Measurements from ENCODE around the gene TTLL1. TPM values are rescaled to one million over a fixed set of nuclear protein-coding genes. Genes with fewer than 3 reads are reported as not detected.
A peak's percentile ranks its signal among the peaks of the same experiment; 100 is the strongest.

Gene TTLL1
- total and polyA plus RNA-seq, 2 donors (not counting 1 experiment from before 2014, with no cell fraction given) = 15.7 to 15.8 TPM

GRCh38 chr22:43057641-43058040 lies 31.6 kb downstream of the TTLL1 start:
- H3K4me2 ChIP-seq (ENCODE audit: extremely low read depth, insufficient read depth, low read length) = no peak overlapping the region
- no peak overlapping the region for H2AFZ ChIP-seq (ENCODE audit: low read length)
- no peaks in the 10 kb centered on the region for H3K79me2 ChIP-seq (ENCODE audit: control insufficient read depth, insufficient read depth, low read length)
- TF ChIP-seq CTCF (conservative IDR thresholded peaks at IDR 0.05 in 1 of 2, IDR thresholded peaks at IDR 0.05 in 1 of 2; ENCODE audit: low read depth in 1 of 2, low read length in 2 of 2) = no peak
- TF ChIP-seq EZH2 (IDR thresholded peaks at IDR 0.05; ENCODE audit: low read length, missing control alignments) = no peak
- no peaks in the 10 kb centered on the region for H4K20me1 ChIP-seq (ENCODE audit: control insufficient read depth, extremely low read depth, insufficient read depth, low read length)
- H3K27ac ChIP-seq (ENCODE audit: insufficient read depth, low read length) = no peak overlapping the region
- no peaks in the 10 kb centered on the region for H3K9me3 ChIP-seq (ENCODE audit: control insufficient read depth, insufficient read depth, low read depth, low read length)
- no peaks in the 10 kb centered on the region for H3K36me3 ChIP-seq (ENCODE audit: control insufficient read depth, insufficient read depth, low read length)
- no peak overlapping the region for H3K9ac ChIP-seq (ENCODE audit: insufficient read depth, low read length)
- H3K27me3 ChIP-seq (ENCODE audit: control insufficient read depth, insufficient read depth, low read length) = no peaks in the 10 kb centered on the region
- H3K4me1 ChIP-seq (ENCODE audit: control insufficient read depth, extremely low read depth, insufficient read depth, low read length) = no peaks in the 10 kb centered on the region
- H3K4me3 ChIP-seq (replicated peaks in 1 of 4; ENCODE audit: control extremely low read depth in 1 of 4, insufficient read depth in 1 of 4, low read depth in 3 of 4, low read length in 4 of 4) = no peak overlapping the region
- no peak for DNase-seq (ENCODE audit: low read depth in 2 of 2)

GRCh38 chr22:43053176-43053575 lies 36.0 kb downstream of the TTLL1 start:
- no peak for DNase-seq (ENCODE audit: low read depth in 2 of 2)
- no peak overlapping the region for H2AFZ ChIP-seq (ENCODE audit: low read length)
- no peaks in the 10 kb centered on the region for H3K79me2 ChIP-seq (ENCODE audit: control insufficient read depth, insufficient read depth, low read length)
- no peaks in the 10 kb centered on the region for H3K27me3 ChIP-seq (ENCODE audit: control insufficient read depth, insufficient read depth, low read length)
- H4K20me1 ChIP-seq (ENCODE audit: control insufficient read depth, extremely low read depth, insufficient read depth, low read length) = no peaks in the 10 kb centered on the region
- no peak overlapping the region for H3K4me3 ChIP-seq (replicated peaks in 1 of 4; ENCODE audit: control extremely low read depth in 1 of 4, insufficient read depth in 1 of 4, low read depth in 3 of 4, low read length in 4 of 4)
- no peaks in the 10 kb centered on the region for H3K9me3 ChIP-seq (ENCODE audit: control insufficient read depth, insufficient read depth, low read depth, low read length)
- no peaks in the 10 kb centered on the region for H3K36me3 ChIP-seq (ENCODE audit: control insufficient read depth, insufficient read depth, low read length)
- H3K4me1 ChIP-seq (ENCODE audit: control insufficient read depth, extremely low read depth, insufficient read depth, low read length) = no peaks in the 10 kb centered on the region
- no peak overlapping the region for H3K9ac ChIP-seq (ENCODE audit: insufficient read depth, low read length)
- H3K4me2 ChIP-seq (ENCODE audit: extremely low read depth, insufficient read depth, low read length) = no peak overlapping the region
- no peak overlapping the region for H3K27ac ChIP-seq (ENCODE audit: insufficient read depth, low read length)
- peak in 1 of 2 donors; percentile 19 for TF ChIP-seq CTCF (conservative IDR thresholded peaks at IDR 0.05 in 1 of 2, IDR thresholded peaks at IDR 0.05 in 1 of 2; ENCODE audit: low read depth in 1 of 2, low read length in 2 of 2)
- no peak for TF ChIP-seq EZH2 (IDR thresholded peaks at IDR 0.05; ENCODE audit: low read length, missing control alignments)

GRCh38 chr22:43050995-43051394 lies 38.2 kb downstream of the TTLL1 start:
- no peaks in the 10 kb centered on the region for H3K79me2 ChIP-seq (ENCODE audit: control insufficient read depth, insufficient read depth, low read length)
- no peak overlapping the region for H3K4me2 ChIP-seq (ENCODE audit: extremely low read depth, insufficient read depth, low read length)
- H3K4me1 ChIP-seq (ENCODE audit: control insufficient read depth, extremely low read depth, insufficient read depth, low read length) = no peaks in the 10 kb centered on the region
- H3K27me3 ChIP-seq (ENCODE audit: control insufficient read depth, insufficient read depth, low read length) = no peaks in the 10 kb centered on the region
- H2AFZ ChIP-seq (ENCODE audit: low read length) = no peak overlapping the region
- H4K20me1 ChIP-seq (ENCODE audit: control insufficient read depth, extremely low read depth, insufficient read depth, low read length) = no peaks in the 10 kb centered on the region
- TF ChIP-seq EZH2 (IDR thresholded peaks at IDR 0.05; ENCODE audit: low read length, missing control alignments) (no peak), CTCF (conservative IDR thresholded peaks at IDR 0.05 in 1 of 2, IDR thresholded peaks at IDR 0.05 in 1 of 2; ENCODE audit: low read depth in 1 of 2, low read length in 2 of 2) (no peak)
- H3K4me3 ChIP-seq (replicated peaks in 1 of 4; ENCODE audit: control extremely low read depth in 1 of 4, insufficient read depth in 1 of 4, low read depth in 3 of 4, low read length in 4 of 4) = no peak overlapping the region
- H3K36me3 ChIP-seq (ENCODE audit: control insufficient read depth, insufficient read depth, low read length) = no peaks in the 10 kb centered on the region
- H3K27ac ChIP-seq (ENCODE audit: insufficient read depth, low read length) = no peak overlapping the region
- DNase-seq (ENCODE audit: low read depth in 2 of 2) = no peak
- H3K9me3 ChIP-seq (ENCODE audit: control insufficient read depth, insufficient read depth, low read depth, low read length) = no peaks in the 10 kb centered on the region
- H3K9ac ChIP-seq (ENCODE audit: insufficient read depth, low read length) = no peak overlapping the region

Data from fibroblast of lung (primary cell).